ENCODE measurements around the gene EFCAB6.
A peak's percentile ranks its signal among the peaks of the same experiment; 100 is the strongest.

The EFCAB6 gene, protein sequence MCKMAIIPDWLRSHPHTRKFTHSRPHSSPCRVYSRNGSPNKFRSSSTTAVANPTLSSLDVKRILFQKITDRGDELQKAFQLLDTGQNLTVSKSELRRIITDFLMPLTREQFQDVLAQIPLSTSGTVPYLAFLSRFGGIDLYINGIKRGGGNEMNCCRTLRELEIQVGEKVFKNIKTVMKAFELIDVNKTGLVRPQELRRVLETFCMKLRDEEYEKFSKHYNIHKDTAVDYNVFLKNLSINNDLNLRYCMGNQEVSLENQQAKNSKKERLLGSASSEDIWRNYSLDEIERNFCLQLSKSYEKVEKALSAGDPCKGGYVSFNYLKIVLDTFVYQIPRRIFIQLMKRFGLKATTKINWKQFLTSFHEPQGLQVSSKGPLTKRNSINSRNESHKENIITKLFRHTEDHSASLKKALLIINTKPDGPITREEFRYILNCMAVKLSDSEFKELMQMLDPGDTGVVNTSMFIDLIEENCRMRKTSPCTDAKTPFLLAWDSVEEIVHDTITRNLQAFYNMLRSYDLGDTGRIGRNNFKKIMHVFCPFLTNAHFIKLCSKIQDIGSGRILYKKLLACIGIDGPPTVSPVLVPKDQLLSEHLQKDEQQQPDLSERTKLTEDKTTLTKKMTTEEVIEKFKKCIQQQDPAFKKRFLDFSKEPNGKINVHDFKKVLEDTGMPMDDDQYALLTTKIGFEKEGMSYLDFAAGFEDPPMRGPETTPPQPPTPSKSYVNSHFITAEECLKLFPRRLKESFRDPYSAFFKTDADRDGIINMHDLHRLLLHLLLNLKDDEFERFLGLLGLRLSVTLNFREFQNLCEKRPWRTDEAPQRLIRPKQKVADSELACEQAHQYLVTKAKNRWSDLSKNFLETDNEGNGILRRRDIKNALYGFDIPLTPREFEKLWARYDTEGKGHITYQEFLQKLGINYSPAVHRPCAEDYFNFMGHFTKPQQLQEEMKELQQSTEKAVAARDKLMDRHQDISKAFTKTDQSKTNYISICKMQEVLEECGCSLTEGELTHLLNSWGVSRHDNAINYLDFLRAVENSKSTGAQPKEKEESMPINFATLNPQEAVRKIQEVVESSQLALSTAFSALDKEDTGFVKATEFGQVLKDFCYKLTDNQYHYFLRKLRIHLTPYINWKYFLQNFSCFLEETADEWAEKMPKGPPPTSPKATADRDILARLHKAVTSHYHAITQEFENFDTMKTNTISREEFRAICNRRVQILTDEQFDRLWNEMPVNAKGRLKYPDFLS (N-terminal part only)

DNA sequence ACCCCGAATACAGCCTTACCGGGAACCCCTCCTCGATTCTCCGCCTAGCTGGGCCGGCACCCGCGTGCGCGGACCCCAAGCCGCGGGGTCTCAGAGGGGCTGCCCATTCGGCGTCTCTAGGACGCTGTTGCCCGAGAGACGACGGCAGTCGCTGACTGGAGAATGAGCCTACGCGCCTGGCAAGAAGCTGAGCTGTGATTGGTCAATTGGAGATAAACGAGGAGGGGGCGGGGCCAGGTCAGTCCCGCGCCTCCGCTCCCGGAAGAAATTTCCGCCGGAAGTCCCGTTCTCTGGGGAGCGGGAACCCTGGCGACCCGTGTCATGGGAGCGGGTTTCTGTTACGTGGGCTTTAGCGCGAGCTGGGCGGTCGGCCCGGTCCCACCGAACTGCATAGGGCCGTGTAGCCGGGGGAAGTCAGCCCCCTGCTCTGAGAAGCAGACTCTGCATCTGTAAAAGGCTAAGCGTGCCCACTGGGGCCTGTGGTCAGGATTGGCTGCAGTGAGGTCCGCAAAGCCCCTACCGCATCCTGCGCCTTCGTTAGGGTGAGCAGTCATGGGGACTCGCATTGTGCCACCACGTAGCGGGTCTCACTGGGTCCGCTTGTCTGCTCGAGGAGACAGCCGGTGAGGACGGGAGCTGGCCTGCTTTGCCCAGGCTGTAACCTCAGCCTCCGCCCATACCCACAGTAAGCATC lies at the start of gene EFCAB6:
EFCAB6 (minus strand) TSS at position 157 of the 694 bp plus-strand sequence. CDS start 29,987 bp downstream, outside the sequence.
- peak; percentile 90 for DNase-seq (ENCODE audit: low read depth)

DNA sequence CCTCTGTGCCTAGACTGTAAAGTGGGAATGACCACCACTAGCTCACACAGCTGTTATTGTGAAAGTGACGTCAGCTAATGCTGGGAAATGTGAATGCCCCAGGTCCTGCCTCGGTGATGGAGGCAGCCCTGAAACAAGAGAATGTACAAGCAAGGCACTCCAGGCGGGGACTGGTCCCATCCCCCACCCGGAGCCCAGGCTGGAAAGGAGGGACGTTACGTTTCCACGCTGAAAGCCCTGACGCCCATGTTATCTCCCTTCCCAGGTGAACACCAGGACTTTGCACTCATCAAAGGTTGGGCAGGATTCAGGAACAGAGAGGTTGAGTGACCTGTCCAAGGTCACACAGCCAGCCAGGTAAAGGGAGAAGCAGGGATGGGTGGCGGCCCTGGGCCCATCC lies 49.4 kb upstream of the EFCAB6 start:
- DNase-seq (ENCODE audit: low read depth): no peak

DNA sequence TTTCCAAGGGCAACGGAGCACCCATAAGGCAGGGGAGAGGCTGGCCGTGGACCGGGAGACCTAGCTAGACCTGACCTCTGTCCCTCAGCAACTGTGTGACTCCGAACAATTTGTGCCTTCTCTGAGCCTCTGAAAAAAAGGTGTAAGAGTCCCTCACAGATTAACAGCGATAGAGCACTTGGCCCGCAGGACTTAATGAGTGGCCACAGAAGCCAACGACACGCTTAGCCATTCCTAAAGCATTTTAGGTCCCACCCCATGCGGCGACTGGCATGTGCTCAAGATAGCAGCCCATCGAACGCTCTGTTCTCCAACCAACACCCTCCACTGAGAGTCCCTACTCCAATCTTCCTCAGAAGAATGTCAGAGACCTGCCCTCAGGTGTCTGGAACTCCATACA lies 48.7 kb upstream of the EFCAB6 start:
- no peak for DNase-seq (ENCODE audit: low read depth)

DNA sequence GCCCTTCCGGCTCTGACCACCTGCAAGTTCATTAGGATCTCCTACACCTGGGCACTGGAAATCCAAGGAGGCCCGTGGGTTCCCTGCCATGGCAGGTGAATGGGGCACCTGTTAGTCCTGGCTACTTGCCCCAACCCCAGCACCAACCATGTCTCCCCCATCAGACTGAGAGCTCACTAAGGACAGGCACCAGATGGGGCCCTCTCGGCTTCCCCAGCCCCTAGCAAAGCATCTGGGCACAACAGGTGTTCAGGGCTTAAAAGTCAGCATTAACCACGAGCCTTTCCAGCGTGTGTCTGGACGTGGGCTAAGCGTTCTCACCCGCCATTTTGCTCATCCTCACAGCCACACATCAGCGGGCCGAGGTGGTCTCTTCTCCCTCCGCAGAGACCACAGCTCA lies 48.0 kb upstream of the EFCAB6 start:
- no peak for DNase-seq (ENCODE audit: low read depth)

DNA sequence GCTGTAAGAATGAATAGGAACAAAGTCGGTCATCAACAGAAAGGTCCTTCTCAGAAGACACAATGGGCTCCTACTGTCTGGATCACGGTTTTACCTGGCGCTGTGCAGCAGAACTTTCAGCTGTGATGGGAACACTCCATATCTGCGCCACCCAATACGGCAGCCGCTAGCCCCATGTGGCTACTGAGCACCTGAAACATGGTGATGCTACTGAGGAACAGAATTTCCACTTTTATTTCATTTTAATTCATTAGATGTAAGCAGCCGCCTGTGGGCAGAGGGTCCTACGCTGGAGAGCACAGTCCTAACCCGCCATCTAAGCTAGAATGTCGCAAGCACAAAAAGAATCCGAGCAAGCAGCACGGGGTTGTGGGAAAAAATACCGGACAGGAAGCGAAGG lies 47.5 kb upstream of the EFCAB6 start:
- no peak for DNase-seq (ENCODE audit: low read depth)

DNA sequence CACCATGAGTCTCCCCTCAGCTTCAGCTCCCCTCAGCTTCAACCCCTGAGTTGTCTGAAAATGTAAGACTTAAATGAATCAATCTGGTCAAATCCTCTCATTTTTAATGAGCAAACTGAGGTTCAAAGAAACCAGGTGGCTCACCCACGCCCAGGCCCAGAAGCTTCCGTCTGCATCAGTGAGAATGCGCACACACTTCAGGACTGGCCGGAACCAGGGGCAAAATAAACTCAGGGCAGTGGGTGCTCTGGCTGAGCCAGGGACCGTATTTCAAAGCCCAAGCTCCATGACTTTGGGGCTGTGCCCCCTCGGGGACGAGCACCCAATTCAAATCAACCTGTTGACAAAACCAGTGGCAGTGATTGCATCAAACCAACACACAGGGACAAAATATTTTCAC lies 47.1 kb upstream of the EFCAB6 start:
- no peak for DNase-seq (ENCODE audit: low read depth)

DNA sequence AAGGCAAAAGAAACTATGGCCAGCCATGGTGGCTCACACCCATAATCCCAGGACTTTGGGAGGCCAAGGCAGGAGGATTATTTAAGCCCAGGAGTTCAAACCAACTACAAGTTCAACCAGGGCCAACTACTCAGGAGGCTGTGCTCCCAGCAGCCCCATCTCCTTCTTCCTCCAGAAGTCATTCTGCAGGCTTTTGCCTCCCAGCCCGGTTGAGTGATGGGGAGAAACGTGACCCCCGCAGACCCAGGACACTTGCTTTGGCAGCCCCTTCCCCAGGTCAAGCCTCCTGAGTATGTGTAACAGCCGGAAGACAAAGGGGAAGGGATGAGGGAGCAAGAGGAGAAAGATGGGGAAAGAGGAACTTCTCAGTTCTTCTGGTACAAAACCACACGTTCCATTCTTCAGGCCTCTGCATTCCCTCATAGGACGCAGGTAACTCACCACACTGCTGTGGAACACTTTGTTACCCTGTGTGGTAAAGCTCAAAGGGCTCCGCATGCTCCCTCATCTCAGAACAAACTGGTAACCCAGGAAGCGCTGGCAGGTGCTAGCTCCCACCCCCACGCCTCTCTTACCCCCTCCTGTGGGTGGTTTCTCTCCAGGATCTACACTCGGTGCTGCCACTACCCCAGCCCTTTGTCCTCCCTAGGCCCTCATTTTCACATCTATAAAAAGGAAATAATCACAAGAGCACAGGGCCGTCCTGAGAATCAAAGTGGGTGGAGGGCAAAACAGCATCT lies 46.2 kb upstream of the EFCAB6 start:
- no peak for DNase-seq (ENCODE audit: low read depth)

DNA sequence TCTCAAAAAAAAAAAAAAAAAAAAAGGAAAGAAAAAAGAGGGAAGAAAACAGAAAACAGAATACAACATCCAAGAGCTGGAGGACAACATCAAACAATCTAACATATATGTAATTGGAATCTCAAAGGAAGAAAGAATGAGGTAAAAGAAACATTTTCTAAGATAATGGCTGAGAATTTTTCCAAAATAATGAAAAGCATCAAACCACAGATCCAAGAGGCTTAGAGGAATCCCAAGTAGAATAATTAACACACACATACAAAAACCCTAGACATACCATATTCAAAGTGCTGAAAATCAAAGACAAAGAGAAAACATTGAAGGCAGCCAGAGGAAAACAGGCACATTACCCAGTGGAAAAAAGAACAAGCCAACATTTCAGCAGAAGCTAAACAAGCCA lies 45.3 kb upstream of the EFCAB6 start:
- no peak for DNase-seq (ENCODE audit: low read depth)

DNA sequence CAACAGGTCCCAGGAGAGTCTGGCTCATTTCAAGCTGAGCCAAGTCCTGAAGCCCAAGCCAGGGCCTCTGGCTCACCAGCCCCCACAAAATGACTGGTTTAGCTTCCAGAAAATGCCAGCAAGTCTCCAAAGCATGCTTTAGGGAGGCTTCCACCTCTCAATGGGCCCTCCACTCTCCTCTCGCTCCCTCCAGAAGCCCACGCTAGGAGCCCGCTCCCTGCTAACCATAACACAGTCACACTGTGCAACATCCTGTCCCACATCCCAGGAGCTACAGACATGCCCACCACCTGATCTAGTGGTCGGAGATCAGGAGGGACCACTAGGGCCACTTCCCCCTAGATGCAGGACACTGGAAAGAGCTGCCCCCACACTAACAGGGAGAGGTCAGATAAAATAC lies 43.3 kb upstream of the EFCAB6 start:
- no peak for DNase-seq (ENCODE audit: low read depth)

DNA sequence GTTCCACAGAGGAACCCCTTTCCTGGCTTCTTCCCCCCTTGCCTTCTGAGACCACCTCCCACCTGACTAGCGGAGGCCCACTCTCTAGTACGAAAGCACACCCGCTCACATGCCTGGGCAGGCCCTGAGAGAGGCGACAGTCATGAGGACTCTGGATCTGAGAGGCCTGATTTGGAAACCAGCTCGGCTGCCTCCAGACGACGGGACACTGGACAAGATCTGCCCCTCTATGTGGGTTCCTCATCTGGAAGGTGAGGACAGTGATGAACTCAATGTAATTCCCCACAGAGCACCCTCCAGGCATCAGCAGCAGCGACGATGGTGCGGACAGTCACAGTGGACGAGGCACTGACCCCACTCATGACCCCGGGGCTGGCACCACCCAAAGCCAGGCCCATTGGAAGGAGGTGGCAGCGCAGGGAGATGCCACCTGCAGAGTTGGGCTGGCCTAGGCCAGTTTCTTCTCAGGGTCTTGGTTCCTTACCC lies 42.7 kb upstream of the EFCAB6 start:
- no peak for DNase-seq (ENCODE audit: low read depth)

DNA sequence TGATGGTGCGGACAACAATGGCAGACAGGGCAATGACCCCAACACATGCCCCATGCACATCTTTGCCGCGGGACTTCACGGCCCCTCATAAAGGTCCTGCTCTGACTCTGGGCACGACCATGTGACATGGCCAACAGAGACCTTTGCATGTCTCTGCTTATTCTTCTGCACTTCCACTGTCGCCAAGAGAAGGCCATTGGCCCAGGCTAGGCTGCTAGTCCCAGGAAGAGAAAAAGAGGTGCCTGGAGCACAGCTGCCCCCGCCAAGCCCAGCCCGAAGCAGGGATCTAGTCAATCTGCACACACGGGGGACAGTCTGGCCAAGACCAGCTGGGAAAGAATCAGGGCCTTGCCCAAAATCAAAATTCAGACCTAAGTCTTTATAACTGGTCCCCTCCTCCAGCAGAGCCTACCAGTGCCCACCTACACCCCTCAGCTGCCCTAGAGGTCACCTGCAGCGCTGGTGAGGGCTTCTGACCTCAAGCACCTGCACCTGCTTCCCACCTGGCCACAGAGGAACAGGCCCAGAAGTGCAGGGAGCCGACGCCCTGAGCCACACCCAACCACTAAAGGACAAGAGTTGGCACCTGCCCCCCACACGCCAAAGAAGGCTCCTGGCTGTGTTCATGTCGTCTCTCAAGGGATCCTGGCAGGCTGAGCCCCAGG lies 42.1 kb upstream of the EFCAB6 start:
- DNase-seq (ENCODE audit: low read depth): no peak

DNA sequence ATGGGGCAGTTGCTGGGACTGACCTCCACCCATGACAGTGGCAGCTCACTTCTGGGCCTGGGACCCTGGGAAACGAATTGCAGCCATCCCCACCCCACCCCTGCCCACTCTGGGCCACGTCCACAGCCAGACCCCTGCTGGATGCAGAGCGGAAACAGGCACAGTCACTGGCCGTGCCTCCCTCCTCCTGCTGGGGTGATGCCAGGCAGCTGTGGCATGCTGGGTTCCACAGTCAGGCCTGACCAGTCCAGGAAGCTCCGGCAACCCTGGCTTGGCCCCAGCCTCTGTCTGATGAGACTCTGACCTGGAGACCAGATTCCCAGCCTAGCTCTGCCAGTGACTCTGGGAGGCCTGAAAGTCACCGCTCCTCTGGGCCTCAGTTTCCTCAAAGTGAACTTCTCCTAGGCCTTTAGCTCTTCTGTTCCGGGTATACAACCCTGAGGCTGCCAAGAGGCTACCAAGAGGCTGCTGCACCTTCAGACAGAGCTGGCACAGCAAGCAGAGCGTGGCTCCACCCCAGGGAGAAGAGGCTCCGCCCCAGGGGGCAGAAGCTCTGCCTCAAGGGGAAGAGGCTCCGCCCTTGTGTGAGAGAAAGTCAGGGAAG lies 41.3 kb upstream of the EFCAB6 start:
- DNase-seq (ENCODE audit: low read depth): no peak

DNA sequence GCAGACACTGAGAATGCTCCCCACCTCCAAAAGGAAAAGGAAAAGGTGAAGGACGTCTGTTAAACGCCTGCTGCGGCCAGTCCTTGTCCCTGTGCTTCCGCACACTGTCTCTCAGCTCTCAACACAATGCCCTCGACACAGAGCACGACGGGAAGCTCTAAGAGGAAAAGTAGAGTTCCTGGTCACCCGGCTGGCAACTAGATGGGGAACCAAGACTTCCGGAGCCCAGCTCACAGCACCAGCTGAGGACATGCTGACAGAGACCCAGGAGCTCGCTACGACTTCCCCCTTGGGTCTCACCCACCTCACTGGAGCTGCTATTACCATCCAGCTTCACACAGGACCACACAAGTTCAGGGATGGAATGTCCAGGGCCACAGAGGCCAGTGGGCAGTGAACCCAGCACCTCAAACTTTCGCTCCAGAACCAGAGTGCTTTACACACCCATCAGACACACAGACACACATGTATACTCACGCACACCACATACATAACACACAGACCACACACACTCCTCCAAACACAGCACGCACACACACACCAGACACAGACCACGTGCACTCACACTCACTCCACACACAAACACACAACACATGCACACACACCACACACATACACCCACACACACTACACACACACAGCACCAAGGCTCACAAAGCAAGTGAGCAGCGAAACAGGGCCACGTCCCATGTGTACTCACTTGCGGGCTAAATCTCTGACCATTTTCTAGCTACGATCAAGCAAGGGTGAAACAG lies 40.6 kb upstream of the EFCAB6 start:
- no peak for DNase-seq (ENCODE audit: low read depth)

DNA sequence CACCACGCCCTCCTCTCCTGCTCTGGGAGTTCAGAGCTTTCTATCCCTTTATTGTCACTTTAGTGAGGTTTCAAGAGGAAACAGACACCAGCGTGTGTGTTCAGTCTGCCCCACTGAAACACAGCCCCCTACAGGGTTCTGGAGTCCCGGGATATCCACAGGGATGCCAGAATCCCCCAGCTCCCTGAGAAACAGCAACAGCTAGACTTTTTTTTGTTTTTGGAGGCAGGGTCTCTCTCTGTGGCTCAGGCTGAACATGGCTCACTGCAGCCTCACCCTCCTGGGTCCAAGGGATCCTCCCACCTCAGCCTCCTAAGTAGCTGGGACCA lies 39.8 kb upstream of the EFCAB6 start:
- DNase-seq (ENCODE audit: low read depth): no peak

DNA sequence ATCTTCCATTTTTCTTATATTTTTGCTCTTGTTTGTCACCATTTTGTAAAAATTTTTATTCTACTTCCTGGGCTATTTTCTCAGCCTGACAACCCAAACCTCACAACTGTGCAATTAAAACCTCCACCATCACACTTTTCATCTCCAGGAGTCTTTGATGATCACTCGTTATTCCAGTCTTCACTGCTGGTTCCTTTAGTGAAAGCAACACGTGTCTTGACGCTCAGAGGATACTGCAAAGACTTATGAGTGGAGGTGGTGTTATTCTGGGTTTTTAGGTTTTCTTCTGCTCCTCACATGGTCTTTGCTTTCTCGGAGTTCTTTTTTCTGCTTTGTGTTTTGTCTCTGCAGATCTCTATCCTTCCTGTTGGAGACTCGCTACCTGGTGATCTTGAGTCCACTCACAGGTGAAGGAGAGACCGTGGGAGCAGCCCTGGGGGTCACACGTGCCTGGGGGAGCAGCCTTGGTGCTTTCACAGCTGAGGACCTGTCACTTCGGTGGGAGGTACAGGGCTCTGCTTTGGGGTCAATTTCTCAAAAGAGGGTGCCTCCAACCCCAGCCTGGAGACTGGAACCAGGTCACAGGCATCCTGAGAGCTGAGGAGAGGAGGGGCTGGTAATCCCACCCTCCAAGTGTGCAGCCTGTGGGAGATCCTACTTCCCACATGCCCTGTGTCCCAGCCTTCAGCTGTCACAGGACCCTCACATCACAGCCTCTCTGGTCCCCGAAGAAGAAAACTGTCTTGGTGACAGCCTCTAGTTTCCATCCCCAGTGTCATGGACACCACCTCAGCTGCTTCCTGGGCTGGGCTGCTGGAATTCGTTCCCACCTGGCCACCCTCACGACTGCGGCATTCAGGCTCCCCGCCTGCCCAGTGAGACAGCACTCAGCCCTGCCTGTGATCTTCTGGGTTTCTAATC lies 39.2 kb upstream of the EFCAB6 start:
- no peak for DNase-seq (ENCODE audit: low read depth)

DNA sequence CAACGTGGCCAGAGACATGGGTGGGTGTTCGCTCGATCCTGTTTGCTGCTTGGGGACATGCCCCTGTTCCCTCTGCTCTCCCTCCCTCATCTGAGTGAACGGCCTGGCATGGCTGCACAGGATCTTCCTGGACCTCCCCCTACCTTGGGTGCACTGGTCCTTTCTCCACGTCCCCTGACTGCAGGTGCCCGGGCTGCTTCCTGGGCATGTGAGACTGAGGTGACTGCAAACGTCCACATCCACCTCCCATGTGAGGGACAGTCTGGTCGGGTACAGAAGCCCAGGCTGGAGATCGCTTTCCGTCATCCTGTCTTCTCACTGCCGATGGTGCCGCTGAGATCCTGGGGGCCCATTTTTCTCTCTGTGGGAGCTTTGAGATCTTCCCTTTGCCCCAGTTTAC lies 38.4 kb upstream of the EFCAB6 start:
- no peak for DNase-seq (ENCODE audit: low read depth)

DNA sequence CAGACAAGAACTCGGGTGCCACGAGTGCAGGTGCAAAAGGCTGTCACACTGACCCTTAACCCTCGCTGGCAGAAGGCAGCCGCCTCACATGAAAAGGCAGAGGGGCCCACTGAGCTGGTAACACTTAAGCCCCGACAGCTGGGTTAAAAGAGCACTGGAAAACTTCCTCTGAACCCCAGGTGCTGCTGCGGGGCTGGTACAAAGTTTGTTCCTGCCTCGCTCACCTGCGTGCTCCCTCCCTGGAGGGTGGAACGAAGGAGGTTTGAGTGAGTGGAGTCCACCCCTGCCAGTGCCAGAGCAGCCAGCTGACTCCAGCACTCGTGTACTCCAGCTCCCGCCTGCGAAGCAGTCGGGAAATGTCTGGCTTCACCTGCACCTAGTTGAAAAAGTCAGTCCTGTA lies 37.6 kb upstream of the EFCAB6 start:
- DNase-seq (ENCODE audit: low read depth): no peak
